GM12878 (cell line): ENCODE data around the gene SLC5A11. TPM values are rescaled to one million over a fixed set of nuclear protein-coding genes. Genes with fewer than 3 reads are reported as not detected.

Experiments
- ATAC-seq: fragments of 200-7000 bp; cut with Tn5 transposase; 3 replicates; pipeline ENCODE4 v1.9.1; 2020; ENCODE audit warnings: mild to moderate bottlenecking, moderate library complexity
- BruUV-seq: library from RNA; stranded (reverse); fragments of 400-500 nt; replicated peaks from 2 replicates; lab custom pipeline; 2021; lab: Mats Ljungman, UMichigan
- CTCF ChIA-PET: fragments of 300-600 bp; sonication (Branson Sonifier 250); formaldehyde crosslinking; extraction: SDS; loops from one replicate; lab custom pipeline; 2021; ENCODE audit warnings: inconsistent platforms; lab: Yijun Ruan, JAX
- POLR2A ChIA-PET: fragments of 350-600 bp; formaldehyde crosslinking; extraction: SDS; loops from one replicate; lab custom pipeline; 2021; ENCODE audit warnings: inconsistent platforms; lab: Charles Lee
- RAD21 ChIA-PET: fragments of 300-600 bp; sonication (Branson Sonifier 250); formaldehyde crosslinking; loops from one replicate; lab custom pipeline; 2023; ENCODE audit warnings: antibody characterized with exemption; ENCODE audit not compliant: unreplicated experiment; lab: Charles Lee
- SMC1A ChIA-PET: fragments of 300-600 bp; sonication (Branson Sonifier 250); formaldehyde crosslinking; loops from one replicate; lab custom pipeline; 2023; ENCODE audit not compliant: unreplicated experiment, uncharacterized antibody; lab: Charles Lee
- DNase-seq: peaks from one replicate; pipeline ENCODE4 v3.0.0-alpha.2; 2011; ENCODE audit warnings: low read depth, low spot score
- FAIRE-seq: peaks from 3 replicates; lab custom pipeline; 2011; peaks lifted over from hg19 to GRCh38; lab: Jason Lieb, UNC
- H2AFZ ChIP-seq: 2 replicates; pipeline ENCODE4 v1.6.0; 2011; ENCODE audit warnings: low read depth, low read length, control low read depth; ENCODE audit not compliant: control insufficient read depth
- H3K27ac ChIP-seq: 2 replicates; pipeline ENCODE4 v1.5.1; 2011; ENCODE audit warnings: control low read depth; ENCODE audit not compliant: control insufficient read depth, insufficient read depth
- H3K27me3 ChIP-seq, 2 experiments: replicated peaks in 1 of 2; 2 replicates each; pipeline versions ENCODE4 v1.6.0 to v1.6.1; 2011; ENCODE audit warnings: low read length in 1 of 2; ENCODE audit not compliant: control insufficient read depth in 2 of 2, insufficient read depth in 2 of 2
- H3K36me3 ChIP-seq, 2 experiments: 2 replicates each; pipeline ENCODE4 v1.5.1; 2011; ENCODE audit warnings: low read length in 1 of 2; ENCODE audit not compliant: control insufficient read depth in 2 of 2, insufficient read depth in 2 of 2
- H3K4me1 ChIP-seq: 2 replicates; pipeline ENCODE4 v1.6.1; 2011; ENCODE audit warnings: mild to moderate bottlenecking, low read length, moderate library complexity, mixed read lengths; ENCODE audit not compliant: control insufficient read depth, insufficient read depth
- H3K4me2 ChIP-seq: 2 replicates; pipeline ENCODE4 v1.6.0; 2011; ENCODE audit warnings: control low read depth; ENCODE audit not compliant: control insufficient read depth, insufficient read depth
- H3K4me3 ChIP-seq: fragments of 200-600 bp; sonication (generic); 2 replicates; pipeline ENCODE4 v1.5.1; 2016
- H3K79me2 ChIP-seq: 2 replicates; pipeline ENCODE4 v1.6.0; 2011; ENCODE audit warnings: low read length; ENCODE audit not compliant: control insufficient read depth, insufficient read depth
- H3K9ac ChIP-seq: 2 replicates; pipeline ENCODE4 v1.8.0; 2011; ENCODE audit warnings: low read length, control low read depth, mixed read lengths; ENCODE audit not compliant: control insufficient read depth, insufficient read depth
- H3K9me3 ChIP-seq: replicated peaks from 3 replicates; pipeline ENCODE4 v1.5.1; 2011; ENCODE audit warnings: mild to moderate bottlenecking, low read length; ENCODE audit not compliant: control insufficient read depth, insufficient read depth
- H4K20me1 ChIP-seq: 2 replicates; pipeline ENCODE4 v1.6.0; 2011; ENCODE audit not compliant: control insufficient read depth, insufficient read depth
- CHD4 ChIP-seq: fragments of 200-600 bp; sonication (generic); IDR thresholded peaks from 2 replicates; pipeline ENCODE4 v1.6.1; 2016; ENCODE audit warnings: mild to moderate bottlenecking
- ELK1 ChIP-seq: IDR thresholded peaks from 2 replicates; pipeline ENCODE4 v1.6.1; 2012; ENCODE audit warnings: low read depth, low read length, improper control_type of control experiment
- HCFC1 ChIP-seq: fragments of 150-350 bp; IDR thresholded peaks from 2 replicates; pipeline ENCODE4 v1.6.1; 2014; ENCODE audit warnings: low read length
- MYB ChIP-seq: fragments of 150-350 bp; IDR thresholded peaks from 2 replicates; pipeline ENCODE4 v1.6.1; 2014; ENCODE audit warnings: mild to moderate bottlenecking, low read depth, low read length, borderline replicate concordance
- MYC ChIP-seq: IDR thresholded peaks from 2 replicates; pipeline ENCODE4 v1.6.1; 2011; ENCODE audit warnings: mild to moderate bottlenecking, low read length, moderate library complexity, inconsistent platforms; ENCODE audit not compliant: insufficient read depth, insufficient replicate concordance, insufficient read length, severe bottlenecking
- PAX5 ChIP-seq: IDR thresholded peaks from 2 replicates; pipeline ENCODE4 v1.6.1; 2011; ENCODE audit warnings: low read depth, low read length, borderline replicate concordance
- POLR2A ChIP-seq: IDR thresholded peaks from 2 replicates; pipeline ENCODE4 v1.6.1; 2011; ENCODE audit warnings: low read depth, mild to moderate bottlenecking, low read length
- RAD51 ChIP-seq: fragments of 450-650 bp; IDR thresholded peaks from 2 replicates; pipeline ENCODE4 v1.6.1; 2016; ENCODE audit warnings: moderate library complexity, mild to moderate bottlenecking, inconsistent platforms
- SIN3A ChIP-seq: IDR thresholded peaks from 2 replicates; pipeline ENCODE4 v1.6.1; 2012; ENCODE audit warnings: low read depth, low read length, improper control_type of control experiment
- SREBF1 ChIP-seq: IDR thresholded peaks from 2 replicates; pipeline ENCODE4 v1.6.1; 2012; ENCODE audit warnings: mild to moderate bottlenecking, low read length
- ZNF24 ChIP-seq: fragments of 450-650 bp; IDR thresholded peaks from 2 replicates; pipeline ENCODE4 v1.6.1; 2017; ENCODE audit warnings: antibody characterized with exemption, mild to moderate bottlenecking
- ZSCAN29 ChIP-seq: fragments of 450-650 bp; IDR thresholded peaks from 2 replicates; pipeline ENCODE4 v1.6.1; 2017; ENCODE audit warnings: mild to moderate bottlenecking, moderate library complexity
- WGBS: methylation state at CpG from one replicate; pipeline ENCODE4 v1.1.6; 2016; ENCODE audit warnings: low lambda C conversion rate; ENCODE audit not compliant: insufficient replicate concordance, insufficient coverage; ENCODE audit errors: missing lambda C conversion rate; 5-methylcytosine and 5-hydroxymethylcytosine counted together
- in situ Hi-C: fragments of 300-500 bp; cut with MboI; formaldehyde crosslinking; loops from 9 replicates; pipeline ENCODE4 v1.14.3; 2018; ENCODE audit warnings: mixed read lengths
- intact Hi-C: fragments of 100-400 bp; cut with micrococcal nuclease; formaldehyde crosslinking; loops from one replicate; pipeline ENCODE4 v1.14.2; 2022; ENCODE audit not compliant: unreplicated experiment
- polyA plus RNA-seq, 11 experiments: library from polyadenylated mRNA; depleted of rRNA in 4 of 11; unstranded in 6 of 11; stranded (reverse) in 5 of 11; fragments of >200 nt; fragmentation: Nextera tagmentation in 4 of 11; fragmentation: Illumina TruSeq in 1 of 11; extraction: Ambion mirVana in 4 of 11; extraction: Trizol in 1 of 11; gene quantifications; 1 replicate in 1 of 11; 2 replicates in 10 of 11; pipeline versions ENCODE4 v1.2.1 to v1.2.3, GENCODE V29; 2011 to 2016; ENCODE audit warnings: inconsistent platforms in 2 of 11, missing spikeins in 2 of 11, low read depth in 1 of 11
- total RNA-seq, 4 experiments: library from RNA; depleted of rRNA in 3 of 4; stranded (reverse); fragments of >200 nt in 3 of 4; fragmentation: Illumina TruSeq in 1 of 4; extraction: Trizol in 1 of 4; gene quantifications; 2 replicates each; pipeline versions ENCODE4 v1.2.1 to v1.2.3, GENCODE V29; 2013 to 2021
- TF ChIP-seq, protein P1 (sequence below): fragments of 450-650 bp; formaldehyde crosslinking; IDR thresholded peaks from 2 replicates; pipeline ENCODE4 v1.4.0; 2020; ENCODE audit warnings: mild to moderate bottlenecking, moderate library complexity

SLC5A11 gene
- total and polyA plus RNA-seq, 10 of the 15 experiments (the other 5 are each of a cell fraction or from before 2014, with no cell fraction given): 0.10 TPM; not detected in 9

- Histone ChIP-seq H3K9ac (no peak overlapping the region), H4K20me1 (no peaks in the 10 kb centered on the region), H3K36me3 (no peaks in the 10 kb centered on the region), H3K4me2 (no peak overlapping the region), H2AFZ (no peak overlapping the region), H3K4me3 (no peak overlapping the region), H3K9me3 (no peaks in the 10 kb centered on the region), H3K27me3 (no peaks in the 10 kb centered on the region), H3K79me2 (no peaks in the 10 kb centered on the region), H3K4me1 (no peaks in the 10 kb centered on the region), H3K27ac (no peak overlapping the region)
- ChIA-PET CTCF (no interaction called here), RAD21 (interaction anchor here (0.6 kb wide), 1 partner anchor 29 kb away, joined by 3 read pairs; no protein-coding TSS in a partner anchor), POLR2A (no interaction called here), SMC1A (interaction anchor here (0.6 kb wide), 1 partner anchor 451 kb away, joined by 5 read pairs; no protein-coding TSS in a partner anchor)
- 38% methylated on average over 8 of the region's 8 CpGs for WGBS
- in situ Hi-C loops: no loop called here
- no peak for FAIRE-seq
- DNase-seq: no peak
- no TSS peak for BruUV-seq
- no peak for ATAC-seq
- intact Hi-C loops: no loop called here
- TF ChIP-seq ZNF24 (no peak), MYB (no peak), PAX5 (no peak), RAD51 (no peak), MYC (no peak), SIN3A (no peak), ZSCAN29 (no peak)
- TF ChIP-seq, all 136 proteins: peak for 0
These were observed 990 bp downstream of the SLC5A11 start for GRCh38 chr16:24846548-24847357.

DNA sequence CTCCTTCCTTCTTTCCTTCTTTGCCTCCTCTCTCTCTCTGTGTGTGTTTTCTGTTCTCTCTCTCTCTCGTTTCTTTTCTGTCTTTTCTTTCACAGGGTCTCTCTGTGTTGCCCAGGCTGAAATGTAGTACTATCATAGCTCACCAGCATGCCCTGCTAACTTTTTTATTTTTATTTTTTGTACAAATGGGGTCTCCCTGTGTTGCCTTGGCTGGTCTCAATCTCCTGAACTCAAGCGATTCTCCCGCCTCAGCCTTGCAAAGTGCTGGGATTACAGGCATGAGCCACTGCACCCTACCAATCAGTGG is 1.5 kb downstream of the SLC5A11 start:
- in situ Hi-C loops (no loop called here), intact Hi-C loops (no loop called here)
- no peak overlapping the region for H3K9ac ChIP-seq
- H3K27me3 ChIP-seq: no peaks in the 10 kb centered on the region
- no peak overlapping the region for H3K27ac ChIP-seq
- no peak overlapping the region for H2AFZ ChIP-seq
- no peak for ATAC-seq
- no TSS peak for BruUV-seq
- no peak overlapping the region for H3K4me3 ChIP-seq
- ChIA-PET SMC1A (interaction anchor here (0.6 kb wide), 1 partner anchor 451 kb away, joined by 5 read pairs; no protein-coding TSS in a partner anchor), CTCF (no interaction called here), RAD21 (no interaction called here), POLR2A (no interaction called here)
- FAIRE-seq: no peak
- 62% methylated on average over 3 of the region's 3 CpGs for WGBS
- no peaks in the 10 kb centered on the region for H3K9me3 ChIP-seq
- DNase-seq: no peak
- no peaks in the 10 kb centered on the region for H4K20me1 ChIP-seq
- no peaks in the 10 kb centered on the region for H3K36me3 ChIP-seq
- H3K4me1 ChIP-seq: no peaks in the 10 kb centered on the region
- no peaks in the 10 kb centered on the region for H3K79me2 ChIP-seq
- H3K4me2 ChIP-seq: no peak overlapping the region
- TF ChIP-seq, protein P1, sequence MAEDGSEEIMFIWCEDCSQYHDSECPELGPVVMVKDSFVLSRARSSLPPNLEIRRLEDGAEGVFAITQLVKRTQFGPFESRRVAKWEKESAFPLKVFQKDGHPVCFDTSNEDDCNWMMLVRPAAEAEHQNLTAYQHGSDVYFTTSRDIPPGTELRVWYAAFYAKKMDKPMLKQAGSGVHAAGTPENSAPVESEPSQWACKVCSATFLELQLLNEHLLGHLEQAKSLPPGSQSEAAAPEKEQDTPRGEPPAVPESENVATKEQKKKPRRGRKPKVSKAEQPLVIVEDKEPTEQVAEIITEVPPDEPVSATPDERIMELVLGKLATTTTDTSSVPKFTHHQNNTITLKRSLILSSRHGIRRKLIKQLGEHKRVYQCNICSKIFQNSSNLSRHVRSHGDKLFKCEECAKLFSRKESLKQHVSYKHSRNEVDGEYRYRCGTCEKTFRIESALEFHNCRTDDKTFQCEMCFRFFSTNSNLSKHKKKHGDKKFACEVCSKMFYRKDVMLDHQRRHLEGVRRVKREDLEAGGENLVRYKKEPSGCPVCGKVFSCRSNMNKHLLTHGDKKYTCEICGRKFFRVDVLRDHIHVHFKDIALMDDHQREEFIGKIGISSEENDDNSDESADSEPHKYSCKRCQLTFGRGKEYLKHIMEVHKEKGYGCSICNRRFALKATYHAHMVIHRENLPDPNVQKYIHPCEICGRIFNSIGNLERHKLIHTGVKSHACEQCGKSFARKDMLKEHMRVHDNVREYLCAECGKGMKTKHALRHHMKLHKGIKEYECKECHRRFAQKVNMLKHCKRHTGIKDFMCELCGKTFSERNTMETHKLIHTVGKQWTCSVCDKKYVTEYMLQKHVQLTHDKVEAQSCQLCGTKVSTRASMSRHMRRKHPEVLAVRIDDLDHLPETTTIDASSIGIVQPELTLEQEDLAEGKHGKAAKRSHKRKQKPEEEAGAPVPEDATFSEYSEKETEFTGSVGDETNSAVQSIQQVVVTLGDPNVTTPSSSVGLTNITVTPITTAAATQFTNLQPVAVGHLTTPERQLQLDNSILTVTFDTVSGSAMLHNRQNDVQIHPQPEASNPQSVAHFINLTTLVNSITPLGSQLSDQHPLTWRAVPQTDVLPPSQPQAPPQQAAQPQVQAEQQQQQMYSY (CRISPR knock-in tag): no peak
- TF ChIP-seq SREBF1 (no peak), POLR2A (no peak), CHD4 (no peak), ELK1 (no peak), HCFC1 (no peak)
